ENCODE data around the gene ACADS. TPM values are rescaled to one million over a fixed set of nuclear protein-coding genes. Genes with fewer than 3 reads are reported as not detected.

ACADS gene
- total RNA-seq, 1 experiment from 2014 or later = 2.1 TPM

GRCh38 chr12:120741476-120742421, 16.1 kb downstream of the ACADS start:
- Mint-ChIP-seq H3K27ac (ENCODE audit: low read depth, unreplicated experiment) (no peak overlapping the region), H3K36me3 (ENCODE audit: insufficient read depth, unreplicated experiment) (no peaks in the 10 kb centered on the region), H3K4me3 (ENCODE audit: unreplicated experiment) (no peak overlapping the region), H3K9me3 (ENCODE audit: unreplicated experiment) (no peaks in the 10 kb centered on the region), H3K4me1 (ENCODE audit: insufficient read depth, unreplicated experiment) (no peaks in the 10 kb centered on the region), H3K27me3 (ENCODE audit: insufficient read depth, unreplicated experiment) (no peaks in the 10 kb centered on the region)
- intact Hi-C loops (cut with micrococcal nuclease) = no loop called here
- BruUV-seq (replicated peaks) = no TSS peak
- no peak for TF ChIP-seq CTCF (IDR thresholded peaks at IDR 0.05; ENCODE audit: unreplicated experiment)
- ChIA-PET POLR2A (interaction anchor here (0.5 kb wide), 1 partner anchor 32 kb away, joined by 3 read pairs; no protein-coding TSS in a partner anchor), CTCF (interaction anchor here (0.6 to 0.7 kb wide), 2 partner anchors 93 to 95 kb away, joined by 4 to 5 read pairs; no protein-coding TSS in a partner anchor)
- DNase-seq (ENCODE audit: unreplicated experiment) = no peak

- ChIA-PET POLR2A (no interaction called here), CTCF (interaction anchor here (0.6 kb wide), 2 partner anchors 41 to 98 kb away, joined by 3 to 6 read pairs; no protein-coding TSS in a partner anchor)
- intact Hi-C loops (cut with micrococcal nuclease) = no loop called here
- Mint-ChIP-seq H3K27ac (ENCODE audit: low read depth, unreplicated experiment) (no peak overlapping the region), H3K27me3 (ENCODE audit: insufficient read depth, unreplicated experiment) (no peaks in the 10 kb centered on the region), H3K4me1 (ENCODE audit: insufficient read depth, unreplicated experiment) (no peaks in the 10 kb centered on the region), H3K9me3 (ENCODE audit: unreplicated experiment) (no peaks in the 10 kb centered on the region), H3K36me3 (ENCODE audit: insufficient read depth, unreplicated experiment) (no peaks in the 10 kb centered on the region), H3K4me3 (ENCODE audit: unreplicated experiment) (no peak overlapping the region)
- DNase-seq (ENCODE audit: unreplicated experiment) = no peak
- TF ChIP-seq CTCF (IDR thresholded peaks at IDR 0.05; ENCODE audit: unreplicated experiment) = no peak
- no TSS peak for BruUV-seq (replicated peaks)
Measured at GRCh38 chr12:120744922-120745493, 19.4 kb downstream of the ACADS start.

GRCh38 chr12:120748242-120748641, 22.6 kb downstream of the ACADS start:
- Mint-ChIP-seq H3K9me3 (ENCODE audit: unreplicated experiment) (no peaks in the 10 kb centered on the region), H3K36me3 (ENCODE audit: insufficient read depth, unreplicated experiment) (no peaks in the 10 kb centered on the region), H3K4me1 (ENCODE audit: insufficient read depth, unreplicated experiment) (no peaks in the 10 kb centered on the region), H3K27ac (ENCODE audit: low read depth, unreplicated experiment) (no peak overlapping the region), H3K4me3 (ENCODE audit: unreplicated experiment) (no peak overlapping the region), H3K27me3 (ENCODE audit: insufficient read depth, unreplicated experiment) (no peaks in the 10 kb centered on the region)
- TF ChIP-seq CTCF (IDR thresholded peaks at IDR 0.05; ENCODE audit: unreplicated experiment) = no peak
- ChIA-PET CTCF (interaction anchor here (1.0 kb wide), 1 partner anchor 99 kb away, joined by 3 read pairs; no protein-coding TSS in a partner anchor), POLR2A (no interaction called here)
- no TSS peak for BruUV-seq (replicated peaks)
- intact Hi-C loops (cut with micrococcal nuclease) = no loop called here
- no peak for DNase-seq (ENCODE audit: unreplicated experiment)

GRCh38 chr12:120749256-120749655, 23.6 kb downstream of the ACADS start:
- no peaks in the 10 kb centered on the region for H3K4me1 Mint-ChIP-seq (ENCODE audit: insufficient read depth, unreplicated experiment)
- H3K27me3 Mint-ChIP-seq (ENCODE audit: insufficient read depth, unreplicated experiment) = no peaks in the 10 kb centered on the region
- intact Hi-C loops (cut with micrococcal nuclease) = no loop called here
- CTCF ChIA-PET = interaction anchor here (0.6 kb wide), 1 partner anchor 9 kb away, joined by 3 read pairs; no protein-coding TSS in a partner anchor
- POLR2A ChIA-PET = no interaction called here
- TF ChIP-seq CTCF (IDR thresholded peaks at IDR 0.05; ENCODE audit: unreplicated experiment) = no peak
- no peak for DNase-seq (ENCODE audit: unreplicated experiment)
- BruUV-seq (replicated peaks) = no TSS peak
- H3K4me3 Mint-ChIP-seq (ENCODE audit: unreplicated experiment) = no peak overlapping the region
- no peaks in the 10 kb centered on the region for H3K9me3 Mint-ChIP-seq (ENCODE audit: unreplicated experiment)
- no peaks in the 10 kb centered on the region for H3K36me3 Mint-ChIP-seq (ENCODE audit: insufficient read depth, unreplicated experiment)
- H3K27ac Mint-ChIP-seq (ENCODE audit: low read depth, unreplicated experiment) = no peak overlapping the region

All from MCF 10A (cell line).